GM12878 (cell line): ENCODE data around the gene GOLGA8T. TPM values are rescaled to one million over a fixed set of nuclear protein-coding genes. Genes with fewer than 3 reads are reported as not detected.
A peak's percentile ranks its signal among the peaks of the same experiment; 100 is the strongest.
"Not testable (repeated sequence)": the region's sequence is repeated elsewhere in the genome, so short reads cannot be mapped to it uniquely, and the experiment has no call there.

Experiments used
- ATAC-seq: fragments of 200-7000 bp; cut with Tn5 transposase; 3 replicates; pipeline ENCODE4 v1.9.1; 2020; ENCODE audit warnings: mild to moderate bottlenecking, moderate library complexity
- BruUV-seq: library from RNA; stranded (reverse); fragments of 400-500 nt; replicated peaks from 2 replicates; lab custom pipeline; 2021; lab: Mats Ljungman, UMichigan
- CTCF ChIA-PET: fragments of 300-600 bp; sonication (Branson Sonifier 250); formaldehyde crosslinking; extraction: SDS; loops from one replicate; lab custom pipeline; 2021; ENCODE audit warnings: inconsistent platforms; lab: Yijun Ruan, JAX
- POLR2A ChIA-PET: fragments of 350-600 bp; formaldehyde crosslinking; extraction: SDS; loops from one replicate; lab custom pipeline; 2021; ENCODE audit warnings: inconsistent platforms; lab: Charles Lee
- RAD21 ChIA-PET: fragments of 300-600 bp; sonication (Branson Sonifier 250); formaldehyde crosslinking; loops from one replicate; lab custom pipeline; 2023; ENCODE audit warnings: antibody characterized with exemption; ENCODE audit not compliant: unreplicated experiment; lab: Charles Lee
- SMC1A ChIA-PET: fragments of 300-600 bp; sonication (Branson Sonifier 250); formaldehyde crosslinking; loops from one replicate; lab custom pipeline; 2023; ENCODE audit not compliant: unreplicated experiment, uncharacterized antibody; lab: Charles Lee
- DNase-seq: peaks from one replicate; pipeline ENCODE4 v3.0.0-alpha.2; 2011; ENCODE audit warnings: low read depth, low spot score
- FAIRE-seq: peaks from 3 replicates; lab custom pipeline; 2011; peaks lifted over from hg19 to GRCh38; lab: Jason Lieb, UNC
- H2AFZ ChIP-seq: 2 replicates; pipeline ENCODE4 v1.6.0; 2011; ENCODE audit warnings: low read depth, low read length, control low read depth; ENCODE audit not compliant: control insufficient read depth
- H3K27ac ChIP-seq: 2 replicates; pipeline ENCODE4 v1.5.1; 2011; ENCODE audit warnings: control low read depth; ENCODE audit not compliant: control insufficient read depth, insufficient read depth
- H3K27me3 ChIP-seq, 2 experiments: replicated peaks in 1 of 2; 2 replicates each; pipeline versions ENCODE4 v1.6.0 to v1.6.1; 2011; ENCODE audit warnings: low read length in 1 of 2; ENCODE audit not compliant: control insufficient read depth in 2 of 2, insufficient read depth in 2 of 2
- H3K36me3 ChIP-seq, 2 experiments: 2 replicates each; pipeline ENCODE4 v1.5.1; 2011; ENCODE audit warnings: low read length in 1 of 2; ENCODE audit not compliant: control insufficient read depth in 2 of 2, insufficient read depth in 2 of 2
- H3K4me1 ChIP-seq: 2 replicates; pipeline ENCODE4 v1.6.1; 2011; ENCODE audit warnings: mild to moderate bottlenecking, low read length, moderate library complexity, mixed read lengths; ENCODE audit not compliant: control insufficient read depth, insufficient read depth
- H3K4me2 ChIP-seq: 2 replicates; pipeline ENCODE4 v1.6.0; 2011; ENCODE audit warnings: control low read depth; ENCODE audit not compliant: control insufficient read depth, insufficient read depth
- H3K4me3 ChIP-seq: fragments of 200-600 bp; sonication (generic); 2 replicates; pipeline ENCODE4 v1.5.1; 2016
- H3K79me2 ChIP-seq: 2 replicates; pipeline ENCODE4 v1.6.0; 2011; ENCODE audit warnings: low read length; ENCODE audit not compliant: control insufficient read depth, insufficient read depth
- H3K9ac ChIP-seq: 2 replicates; pipeline ENCODE4 v1.8.0; 2011; ENCODE audit warnings: low read length, control low read depth, mixed read lengths; ENCODE audit not compliant: control insufficient read depth, insufficient read depth
- H3K9me3 ChIP-seq: replicated peaks from 3 replicates; pipeline ENCODE4 v1.5.1; 2011; ENCODE audit warnings: mild to moderate bottlenecking, low read length; ENCODE audit not compliant: control insufficient read depth, insufficient read depth
- H4K20me1 ChIP-seq: 2 replicates; pipeline ENCODE4 v1.6.0; 2011; ENCODE audit not compliant: control insufficient read depth, insufficient read depth
- WGBS: methylation state at CpG from one replicate; pipeline ENCODE4 v1.1.6; 2016; ENCODE audit warnings: low lambda C conversion rate; ENCODE audit not compliant: insufficient replicate concordance, insufficient coverage; ENCODE audit errors: missing lambda C conversion rate; 5-methylcytosine and 5-hydroxymethylcytosine counted together
- in situ Hi-C: fragments of 300-500 bp; cut with MboI; formaldehyde crosslinking; loops from 9 replicates; pipeline ENCODE4 v1.14.3; 2018; ENCODE audit warnings: mixed read lengths
- intact Hi-C: fragments of 100-400 bp; cut with micrococcal nuclease; formaldehyde crosslinking; loops from one replicate; pipeline ENCODE4 v1.14.2; 2022; ENCODE audit not compliant: unreplicated experiment
- polyA plus RNA-seq, 11 experiments: library from polyadenylated mRNA; depleted of rRNA in 4 of 11; unstranded in 6 of 11; stranded (reverse) in 5 of 11; fragments of >200 nt; fragmentation: Nextera tagmentation in 4 of 11; fragmentation: Illumina TruSeq in 1 of 11; extraction: Ambion mirVana in 4 of 11; extraction: Trizol in 1 of 11; gene quantifications; 1 replicate in 1 of 11; 2 replicates in 10 of 11; pipeline versions ENCODE4 v1.2.1 to v1.2.3, GENCODE V29; 2011 to 2016; ENCODE audit warnings: inconsistent platforms in 2 of 11, missing spikeins in 2 of 11, low read depth in 1 of 11
- total RNA-seq, 4 experiments: library from RNA; depleted of rRNA in 3 of 4; stranded (reverse); fragments of >200 nt in 3 of 4; fragmentation: Illumina TruSeq in 1 of 4; extraction: Trizol in 1 of 4; gene quantifications; 2 replicates each; pipeline versions ENCODE4 v1.2.1 to v1.2.3, GENCODE V29; 2013 to 2021

The GOLGA8T gene
- total and polyA plus RNA-seq, 10 of the 15 experiments (the other 5 are each of a cell fraction or from before 2014, with no cell fraction given), result not detected

DNA sequence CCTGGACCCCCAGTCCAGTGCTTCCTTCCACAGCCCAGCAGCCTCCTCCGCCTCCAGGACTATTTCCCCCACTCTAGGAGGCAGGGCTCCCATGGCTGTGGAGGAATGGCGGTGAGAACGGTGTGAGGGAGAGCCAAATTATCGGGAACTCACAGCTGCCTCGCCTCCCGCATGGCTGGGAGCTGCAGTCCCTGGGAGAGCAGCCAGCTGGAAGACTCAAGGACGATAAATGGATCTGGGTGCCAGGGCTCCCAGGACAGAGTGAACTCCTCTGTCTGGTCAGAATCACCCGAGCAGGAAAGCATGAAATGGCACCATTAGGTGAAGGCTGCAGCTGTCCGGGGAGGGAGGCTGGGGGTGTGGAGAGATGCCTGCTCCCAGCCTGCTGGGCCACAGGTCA, 32.6 kb downstream of the GOLGA8T start:
- H3K4me2 ChIP-seq, DNase-seq, H3K79me2 ChIP-seq, H3K27me3 ChIP-seq, SMC1A ChIA-PET, RAD21 ChIA-PET, ATAC-seq, H2AFZ ChIP-seq, H3K27ac ChIP-seq, POLR2A ChIA-PET, H4K20me1 ChIP-seq, BruUV-seq, H3K9me3 ChIP-seq, H3K36me3 ChIP-seq, H3K4me1 ChIP-seq, in situ Hi-C loops, H3K9ac ChIP-seq, intact Hi-C loops, H3K4me3 ChIP-seq, CTCF ChIA-PET, FAIRE-seq: not testable (repeated sequence)
- no CpG with 5 or more reads among the region's 9 CpGs for WGBS

DNA sequence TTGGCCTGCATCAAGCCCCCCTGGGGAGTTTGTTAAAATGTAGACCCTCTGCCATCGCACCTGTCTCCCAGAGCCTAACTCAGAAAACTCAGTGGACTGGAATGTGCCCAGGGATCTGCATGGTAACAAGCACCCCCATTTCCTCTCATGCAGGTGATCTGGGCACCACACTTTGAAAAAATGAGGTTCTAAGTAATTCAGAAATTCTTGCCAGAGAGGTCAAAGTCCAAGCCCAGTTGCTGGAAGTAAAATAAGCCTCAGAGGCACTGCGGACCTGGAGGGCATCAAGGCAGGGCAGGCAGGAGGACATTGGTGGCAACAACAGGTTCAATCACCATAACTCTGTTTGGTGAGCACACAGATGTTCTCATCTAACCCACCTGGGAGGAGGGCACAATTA, 33.0 kb downstream of the GOLGA8T start:
- H3K9ac ChIP-seq, POLR2A ChIA-PET, ATAC-seq, H3K4me1 ChIP-seq, H4K20me1 ChIP-seq, H3K4me2 ChIP-seq, BruUV-seq, SMC1A ChIA-PET, H2AFZ ChIP-seq, in situ Hi-C loops, H3K4me3 ChIP-seq, H3K27ac ChIP-seq, H3K36me3 ChIP-seq, DNase-seq, CTCF ChIA-PET, RAD21 ChIA-PET, H3K27me3 ChIP-seq, FAIRE-seq, intact Hi-C loops, H3K79me2 ChIP-seq, H3K9me3 ChIP-seq: not testable (repeated sequence)
- WGBS, result no CpG with 5 or more reads among the region's 2 CpGs

DNA sequence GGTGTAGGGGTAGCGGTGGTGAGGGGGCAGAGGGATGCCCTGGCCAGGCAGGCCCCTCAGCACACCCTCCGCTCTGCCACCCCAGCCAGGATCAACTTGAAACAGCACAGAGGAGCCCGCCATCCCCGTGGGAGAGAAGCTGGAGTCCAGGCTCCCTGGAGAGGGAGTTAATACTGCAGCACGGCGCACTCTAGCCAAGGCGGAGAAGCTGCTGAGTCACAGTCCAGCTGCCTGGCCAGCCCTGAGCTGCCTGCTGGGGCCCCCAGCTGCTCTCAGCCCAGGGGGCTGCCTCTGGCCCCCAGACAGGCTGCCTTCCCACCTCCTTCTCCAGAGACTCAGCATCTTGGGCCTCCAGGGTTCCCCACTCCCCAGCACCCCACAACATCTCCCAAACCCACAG, 36.6 kb downstream of the GOLGA8T start:
- POLR2A ChIA-PET, RAD21 ChIA-PET, in situ Hi-C loops, H4K20me1 ChIP-seq, H3K4me2 ChIP-seq, H3K27ac ChIP-seq, H3K9me3 ChIP-seq, H3K79me2 ChIP-seq, CTCF ChIA-PET, ATAC-seq, H3K4me1 ChIP-seq, BruUV-seq, SMC1A ChIA-PET, H3K27me3 ChIP-seq, H3K9ac ChIP-seq, H3K4me3 ChIP-seq, intact Hi-C loops, H2AFZ ChIP-seq, H3K36me3 ChIP-seq, DNase-seq, FAIRE-seq: not testable (repeated sequence)
- no CpG with 5 or more reads among the region's 7 CpGs for WGBS

DNA sequence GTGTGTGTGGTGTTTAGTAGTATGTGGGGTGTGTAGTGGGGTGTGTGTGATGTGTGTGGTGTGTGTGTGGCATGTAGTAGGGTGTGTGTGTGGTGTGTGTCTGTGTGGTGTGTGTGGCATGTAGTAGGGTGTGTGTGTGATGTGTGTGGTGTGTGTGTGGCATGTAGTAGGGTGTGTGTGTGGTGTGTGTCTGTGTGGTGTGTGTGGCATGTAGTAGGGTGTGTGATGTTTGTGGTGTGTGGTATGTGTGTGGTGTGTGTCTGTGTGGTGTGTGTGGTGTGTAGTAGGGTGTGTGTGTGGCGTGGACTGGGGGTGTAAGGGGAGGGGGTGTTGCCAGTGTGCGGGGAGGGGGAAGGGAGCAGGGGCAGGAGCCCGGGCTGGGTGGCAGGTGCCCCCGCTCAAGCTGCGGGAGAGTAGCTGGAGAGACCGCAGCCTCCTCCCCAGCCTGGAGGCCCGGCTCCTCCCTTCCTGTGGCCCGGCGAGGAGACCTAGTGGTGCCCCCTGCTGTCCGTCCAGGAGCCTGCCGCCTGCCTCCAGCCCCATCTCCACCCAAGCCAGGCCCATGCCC, 38.3 kb downstream of the GOLGA8T start:
- H3K27ac ChIP-seq, POLR2A ChIA-PET, CTCF ChIA-PET, H3K9me3 ChIP-seq, H3K36me3 ChIP-seq, H3K9ac ChIP-seq, DNase-seq, H3K27me3 ChIP-seq, H2AFZ ChIP-seq, in situ Hi-C loops, H3K4me1 ChIP-seq, SMC1A ChIA-PET, H3K4me3 ChIP-seq, H3K4me2 ChIP-seq, intact Hi-C loops, H3K79me2 ChIP-seq, H4K20me1 ChIP-seq, RAD21 ChIA-PET, BruUV-seq: not testable (repeated sequence)
- ATAC-seq (peak; percentile 92), FAIRE-seq (peak; percentile 98)
- 0% methylated on average over 1 of the region's 11 CpGs for WGBS
